Colonic mucosa (tissue), 4 donors: ENCODE data around the gene METTL25. TPM values are rescaled to one million over a fixed set of nuclear protein-coding genes. Genes with fewer than 3 reads are reported as not detected.

Experiments used
- DNase-seq: peaks from one replicate; pipeline ENCODE4 v3.0.0-alpha.2; 2020
- H3K27ac ChIP-seq: fragments of 200-600 bp; one replicate; pipeline ENCODE4 v1.8.0; 2021
- H3K27me3 ChIP-seq: fragments of 200-600 bp; one replicate; pipeline ENCODE4 v1.8.0; 2021
- H3K36me3 ChIP-seq: fragments of 200-600 bp; one replicate; pipeline ENCODE4 v1.8.0; 2021
- H3K4me1 ChIP-seq: fragments of 200-600 bp; one replicate; pipeline ENCODE4 v1.8.0; 2021; ENCODE audit warnings: mild to moderate bottlenecking
- H3K4me3 ChIP-seq: fragments of 200-600 bp; one replicate; pipeline ENCODE4 v1.8.0; 2021
- H3K9ac ChIP-seq, 2 donors: one replicate each; pipeline ENCODE4 v1.7.0; 2013; ENCODE audit warnings: control low read depth in 2 of 2, low read depth in 2 of 2, low read length in 2 of 2
- H3K9me3 ChIP-seq: fragments of 200-600 bp; one replicate; pipeline ENCODE4 v1.8.0; 2021
- intact Hi-C: fragments of 100-400 bp; cut with DNase I; formaldehyde crosslinking; loops from one replicate; pipeline ENCODE4 v1.14.1; 2022
- total RNA-seq, 2 donors: library from RNA; stranded (reverse); fragmentation: NEBNext Ultra II Directional in 1 of 2; extraction: Animal tissue kit (Norgen Biotek cat#: 25700) in 1 of 2; gene quantifications; one replicate each; pipeline ENCODE4 v1.2.1, GENCODE V29; 2021
- TF ChIP-seq, protein P1 (sequence below): fragments of 200-600 bp; IDR thresholded peaks from one replicate; pipeline ENCODE4 v1.8.0; 2022; ENCODE audit warnings: antibody characterized with exemption, mild to moderate bottlenecking
- donor health status: healthy.
- donor health status: DM: no; HTN: no; CAD: no.
- donor health status: DM: no; HTN: no; CAD: no.

The METTL25 gene
- total RNA-seq, 2 donors from 2014 or later, result 12.8 to 13.8 TPM

DNA sequence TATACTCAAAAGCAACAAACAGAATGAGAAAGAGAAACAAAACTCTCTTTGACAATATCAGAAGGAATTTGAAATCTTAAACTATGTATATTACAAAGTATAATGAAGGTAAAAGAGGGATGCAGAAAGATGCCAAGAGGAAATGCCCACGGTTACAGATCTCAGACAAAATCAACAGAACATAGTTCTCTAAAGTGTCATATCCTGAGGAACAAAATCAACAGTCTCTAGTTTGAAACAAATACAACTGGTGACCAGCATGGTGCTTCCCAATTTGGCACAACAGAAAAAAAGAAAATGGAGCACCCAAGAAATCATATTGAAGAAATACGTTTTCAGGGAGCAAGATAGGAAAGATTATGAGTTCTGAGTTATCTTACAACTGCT lies 116.5 kb downstream of the METTL25 start:
- H3K4me3 ChIP-seq, result no peak overlapping the region
- DNase-seq, result no peak
- TF ChIP-seq, protein P1, sequence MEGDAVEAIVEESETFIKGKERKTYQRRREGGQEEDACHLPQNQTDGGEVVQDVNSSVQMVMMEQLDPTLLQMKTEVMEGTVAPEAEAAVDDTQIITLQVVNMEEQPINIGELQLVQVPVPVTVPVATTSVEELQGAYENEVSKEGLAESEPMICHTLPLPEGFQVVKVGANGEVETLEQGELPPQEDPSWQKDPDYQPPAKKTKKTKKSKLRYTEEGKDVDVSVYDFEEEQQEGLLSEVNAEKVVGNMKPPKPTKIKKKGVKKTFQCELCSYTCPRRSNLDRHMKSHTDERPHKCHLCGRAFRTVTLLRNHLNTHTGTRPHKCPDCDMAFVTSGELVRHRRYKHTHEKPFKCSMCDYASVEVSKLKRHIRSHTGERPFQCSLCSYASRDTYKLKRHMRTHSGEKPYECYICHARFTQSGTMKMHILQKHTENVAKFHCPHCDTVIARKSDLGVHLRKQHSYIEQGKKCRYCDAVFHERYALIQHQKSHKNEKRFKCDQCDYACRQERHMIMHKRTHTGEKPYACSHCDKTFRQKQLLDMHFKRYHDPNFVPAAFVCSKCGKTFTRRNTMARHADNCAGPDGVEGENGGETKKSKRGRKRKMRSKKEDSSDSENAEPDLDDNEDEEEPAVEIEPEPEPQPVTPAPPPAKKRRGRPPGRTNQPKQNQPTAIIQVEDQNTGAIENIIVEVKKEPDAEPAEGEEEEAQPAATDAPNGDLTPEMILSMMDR, result no peak
- H3K9me3 ChIP-seq, result no peaks in the 10 kb centered on the region
- no peak overlapping the region for H3K27ac ChIP-seq
- no peaks in the 10 kb centered on the region for H3K4me1 ChIP-seq
- intact Hi-C loops, result no loop called here
- no peaks in the 10 kb centered on the region for H3K36me3 ChIP-seq
- H3K27me3 ChIP-seq, result no peaks in the 10 kb centered on the region
- no peak overlapping the region for H3K9ac ChIP-seq

DNA sequence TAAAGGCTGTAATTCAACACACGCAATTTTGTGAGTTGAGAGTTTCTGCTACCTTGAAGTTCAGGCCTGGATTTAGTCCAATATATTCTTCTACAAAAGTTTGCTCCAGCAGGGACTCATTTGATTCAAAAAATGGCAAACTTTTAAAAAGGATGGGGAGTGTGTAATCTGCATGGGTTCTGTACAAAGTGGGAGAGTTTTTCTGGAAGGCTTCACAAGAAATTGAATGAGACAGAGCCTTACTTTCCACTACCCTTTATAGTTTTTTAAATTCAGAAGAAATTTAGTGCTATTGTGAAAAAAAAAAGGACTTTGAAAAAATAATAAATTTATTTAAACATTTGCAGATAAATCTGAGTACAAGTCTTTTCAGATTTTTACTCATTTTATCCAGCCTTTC lies 116.9 kb downstream of the METTL25 start:
- no peak overlapping the region for H3K4me3 ChIP-seq
- TF ChIP-seq, protein P1, result no peak
- DNase-seq, result no peak
- no peak overlapping the region for H3K27ac ChIP-seq
- intact Hi-C loops, result no loop called here
- no peaks in the 10 kb centered on the region for H3K4me1 ChIP-seq
- no peaks in the 10 kb centered on the region for H3K9me3 ChIP-seq
- no peaks in the 10 kb centered on the region for H3K36me3 ChIP-seq
- no peaks in the 10 kb centered on the region for H3K27me3 ChIP-seq
- H3K9ac ChIP-seq, result no peak overlapping the region

DNA sequence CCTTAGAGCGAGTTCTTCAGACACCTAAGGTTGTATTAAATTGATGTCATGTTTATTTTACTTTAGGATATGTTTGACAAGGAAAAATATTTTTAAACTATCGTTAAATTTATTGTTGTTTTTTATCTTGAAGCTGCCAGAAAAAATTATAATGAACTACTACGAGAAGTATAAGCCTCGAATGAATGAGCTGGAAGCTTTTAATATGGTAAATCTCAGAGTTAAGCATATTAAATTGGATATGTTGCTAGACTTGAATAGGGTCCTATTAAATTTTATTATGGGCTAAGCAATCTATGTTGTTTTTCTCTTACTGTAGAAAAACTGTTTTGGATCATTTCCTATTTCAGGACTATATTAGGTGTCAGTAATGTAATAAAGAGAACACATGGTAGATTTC lies 118.2 kb downstream of the METTL25 start:
- intact Hi-C loops, result no loop called here
- H3K27me3 ChIP-seq, result no peaks in the 10 kb centered on the region
- H3K4me1 ChIP-seq, result no peaks in the 10 kb centered on the region
- no peak overlapping the region for H3K27ac ChIP-seq
- TF ChIP-seq, protein P1, result no peak
- DNase-seq, result no peak
- H3K36me3 ChIP-seq, result no peaks in the 10 kb centered on the region
- no peaks in the 10 kb centered on the region for H3K9me3 ChIP-seq
- H3K4me3 ChIP-seq, result no peak overlapping the region
- no peak overlapping the region for H3K9ac ChIP-seq

DNA sequence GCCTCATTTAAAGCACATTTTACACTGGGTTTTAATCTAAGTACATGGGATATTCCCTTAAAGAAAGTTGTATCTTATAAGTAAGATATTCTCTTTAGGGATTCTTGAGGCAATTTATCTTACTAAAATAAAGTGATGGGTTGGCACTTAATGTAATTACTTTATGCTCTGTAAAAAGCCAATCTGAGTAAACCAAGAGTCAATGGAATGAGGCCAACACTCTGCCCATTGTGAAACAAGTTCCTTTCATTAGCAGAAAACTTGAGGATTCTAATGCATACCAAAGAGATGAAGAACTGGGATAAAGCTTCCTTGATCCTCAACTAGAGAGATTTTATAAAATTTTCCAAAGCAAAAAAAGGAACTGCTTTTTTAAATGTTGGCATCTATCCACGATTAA lies 121.2 kb downstream of the METTL25 start:
- H3K27me3 ChIP-seq, result no peaks in the 10 kb centered on the region
- TF ChIP-seq, protein P1, result no peak
- H3K27ac ChIP-seq, result no peak overlapping the region
- no peaks in the 10 kb centered on the region for H3K4me1 ChIP-seq
- H3K9ac ChIP-seq, result no peak overlapping the region
- no peak for DNase-seq
- intact Hi-C loops, result no loop called here
- no peaks in the 10 kb centered on the region for H3K36me3 ChIP-seq
- no peaks in the 10 kb centered on the region for H3K9me3 ChIP-seq
- H3K4me3 ChIP-seq, result no peak overlapping the region

DNA sequence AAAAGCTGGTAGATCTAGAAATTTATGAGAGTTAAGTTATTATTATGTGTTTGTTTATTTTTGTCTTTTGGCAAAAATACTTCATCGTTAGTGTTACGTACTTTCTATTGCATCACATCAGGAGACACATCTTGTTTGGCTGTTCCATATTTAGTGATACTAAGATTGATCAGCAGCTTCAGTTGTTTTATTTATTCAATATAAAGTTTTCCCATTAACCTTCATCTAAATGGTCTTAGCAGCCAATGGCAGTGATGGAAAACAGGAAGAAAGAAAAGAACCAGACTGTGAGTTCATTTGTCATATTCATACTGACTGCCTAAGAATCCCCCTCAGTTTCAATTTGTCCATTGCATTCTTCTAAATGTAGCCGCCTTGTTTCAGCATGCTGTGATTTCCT lies 122.3 kb downstream of the METTL25 start:
- intact Hi-C loops, result no loop called here
- H3K9ac ChIP-seq, result no peak overlapping the region
- no peak for DNase-seq
- TF ChIP-seq, protein P1, result no peak
- H3K27me3 ChIP-seq, result no peaks in the 10 kb centered on the region
- no peak overlapping the region for H3K27ac ChIP-seq
- H3K36me3 ChIP-seq, result no peaks in the 10 kb centered on the region
- H3K9me3 ChIP-seq, result no peaks in the 10 kb centered on the region
- H3K4me3 ChIP-seq, result no peak overlapping the region
- H3K4me1 ChIP-seq, result no peaks in the 10 kb centered on the region

DNA sequence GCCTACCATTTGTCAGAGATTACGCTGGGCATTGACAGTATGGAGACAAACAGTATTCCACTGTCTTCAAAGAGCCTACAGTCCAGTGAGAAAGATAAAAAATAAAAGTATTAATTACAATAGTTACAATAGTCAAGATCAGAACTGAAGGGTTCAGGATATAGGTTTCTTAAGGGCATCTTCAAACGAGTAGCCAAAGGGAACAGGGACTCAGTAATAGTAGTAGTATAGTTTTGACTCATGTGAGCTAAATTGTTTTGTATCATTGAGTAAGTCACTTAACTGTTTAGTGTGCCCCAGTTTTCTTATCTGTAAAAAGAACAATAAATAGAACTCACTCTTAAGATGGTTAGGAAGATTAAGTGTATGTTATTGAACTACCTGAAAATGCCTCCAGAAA lies 123.6 kb downstream of the METTL25 start:
- Histone ChIP-seq H3K36me3 (no peaks in the 10 kb centered on the region), H3K9ac (no peak overlapping the region)
- intact Hi-C loops, result no loop called here

More for the DNA sequence above, 123.6 kb downstream of the METTL25 start:
- no peak for DNase-seq
- H3K27me3 ChIP-seq, result no peaks in the 10 kb centered on the region
- no peak overlapping the region for H3K27ac ChIP-seq
- H3K9me3 ChIP-seq, result no peaks in the 10 kb centered on the region
- no peak overlapping the region for H3K4me3 ChIP-seq
- TF ChIP-seq, protein P1, result no peak
- no peaks in the 10 kb centered on the region for H3K4me1 ChIP-seq
